LNCAP (cell line): Measurements from ENCODE around the gene SPEN.

Source experiments
- TF ChIP-seq, protein P1 (sequence below): fragments of 450-650 bp; IDR thresholded peaks from 2 replicates; pipeline ENCODE4 v1.5.1; 2017; ENCODE audit warnings: mild to moderate bottlenecking

The SPEN gene

DNA sequence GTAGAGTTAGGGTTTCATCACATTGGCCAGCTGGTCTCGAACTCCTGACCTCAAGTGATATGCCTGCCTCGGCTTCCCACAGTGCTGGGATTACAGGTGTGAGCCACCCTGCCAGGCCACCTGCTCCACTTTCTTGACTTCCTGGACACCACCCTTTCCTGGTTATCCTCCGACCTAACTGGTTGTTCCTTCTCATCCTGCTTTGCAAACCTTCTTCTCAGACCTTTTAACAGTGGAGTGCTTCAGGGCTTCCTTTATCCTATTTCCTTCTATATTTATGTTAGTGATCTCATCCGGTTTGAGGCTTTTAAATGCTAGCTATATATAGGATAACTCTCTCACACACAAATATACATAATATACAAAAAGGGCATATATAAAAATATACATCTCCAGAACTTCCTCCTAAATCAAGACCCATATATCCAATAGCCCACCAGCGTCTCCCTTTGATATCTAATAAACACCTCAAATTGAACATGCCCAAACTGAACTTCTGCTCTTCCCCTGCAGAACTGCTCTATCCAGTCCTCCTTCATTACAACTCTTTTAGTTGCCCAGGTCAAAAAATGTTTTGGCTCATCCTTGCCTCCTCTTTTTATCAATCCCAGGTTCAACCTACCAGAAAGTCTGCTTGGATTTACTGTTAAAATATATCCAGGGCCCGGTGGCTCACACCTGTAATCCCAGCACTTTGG lies 20.5 kb upstream of the SPEN start:
- TF ChIP-seq, protein P1, sequence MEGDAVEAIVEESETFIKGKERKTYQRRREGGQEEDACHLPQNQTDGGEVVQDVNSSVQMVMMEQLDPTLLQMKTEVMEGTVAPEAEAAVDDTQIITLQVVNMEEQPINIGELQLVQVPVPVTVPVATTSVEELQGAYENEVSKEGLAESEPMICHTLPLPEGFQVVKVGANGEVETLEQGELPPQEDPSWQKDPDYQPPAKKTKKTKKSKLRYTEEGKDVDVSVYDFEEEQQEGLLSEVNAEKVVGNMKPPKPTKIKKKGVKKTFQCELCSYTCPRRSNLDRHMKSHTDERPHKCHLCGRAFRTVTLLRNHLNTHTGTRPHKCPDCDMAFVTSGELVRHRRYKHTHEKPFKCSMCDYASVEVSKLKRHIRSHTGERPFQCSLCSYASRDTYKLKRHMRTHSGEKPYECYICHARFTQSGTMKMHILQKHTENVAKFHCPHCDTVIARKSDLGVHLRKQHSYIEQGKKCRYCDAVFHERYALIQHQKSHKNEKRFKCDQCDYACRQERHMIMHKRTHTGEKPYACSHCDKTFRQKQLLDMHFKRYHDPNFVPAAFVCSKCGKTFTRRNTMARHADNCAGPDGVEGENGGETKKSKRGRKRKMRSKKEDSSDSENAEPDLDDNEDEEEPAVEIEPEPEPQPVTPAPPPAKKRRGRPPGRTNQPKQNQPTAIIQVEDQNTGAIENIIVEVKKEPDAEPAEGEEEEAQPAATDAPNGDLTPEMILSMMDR, result no peak

DNA sequence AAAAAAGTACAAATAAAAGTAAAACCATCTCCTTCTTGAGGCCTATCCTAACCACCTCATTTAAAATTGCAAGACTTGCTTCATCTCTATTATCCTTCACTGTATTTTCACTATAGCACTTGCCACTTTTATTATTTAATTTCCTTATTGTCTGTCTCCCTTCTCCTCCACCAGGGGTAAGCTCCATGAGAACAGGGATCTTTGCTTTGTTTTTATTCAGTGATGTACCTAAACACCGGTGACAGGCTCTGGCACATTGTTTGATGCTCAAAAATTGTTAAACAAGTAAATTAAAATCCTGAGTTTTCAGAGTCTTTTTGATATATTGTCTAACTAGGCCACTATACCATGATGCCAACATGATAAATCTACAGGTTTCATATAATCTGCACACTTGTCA lies 17.2 kb upstream of the SPEN start:
- TF ChIP-seq, protein P1, result no peak

DNA sequence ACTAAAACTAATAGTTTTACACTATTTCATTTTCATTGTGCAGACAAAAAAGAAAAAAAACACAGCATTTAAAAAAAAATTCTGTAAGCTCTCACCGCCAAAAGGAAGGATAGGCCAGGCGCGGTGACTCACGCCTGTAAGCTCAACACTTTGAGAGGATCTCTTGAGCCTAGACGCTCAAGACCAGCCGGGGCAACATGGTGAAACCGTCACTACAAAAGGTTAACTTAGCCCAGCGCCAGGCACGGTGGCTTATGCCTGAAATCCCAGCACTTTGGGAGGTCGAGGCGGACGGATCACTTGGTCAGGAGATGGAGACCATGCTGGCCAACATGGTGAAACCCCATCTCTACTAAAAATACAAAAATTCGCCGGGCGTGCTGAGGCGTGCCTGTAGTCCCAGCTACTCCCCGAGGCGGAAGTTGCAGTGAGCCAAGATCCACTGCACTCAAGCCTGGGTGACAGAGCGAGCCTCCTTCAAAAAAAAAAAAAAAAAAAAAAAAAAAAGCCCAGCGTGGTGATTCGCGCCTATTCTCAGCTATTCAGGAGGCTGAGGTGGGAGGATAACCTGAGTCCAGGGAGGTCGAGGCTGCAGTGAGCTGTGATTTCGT lies 14.3 kb upstream of the SPEN start:
- TF ChIP-seq, protein P1, result no peak

DNA sequence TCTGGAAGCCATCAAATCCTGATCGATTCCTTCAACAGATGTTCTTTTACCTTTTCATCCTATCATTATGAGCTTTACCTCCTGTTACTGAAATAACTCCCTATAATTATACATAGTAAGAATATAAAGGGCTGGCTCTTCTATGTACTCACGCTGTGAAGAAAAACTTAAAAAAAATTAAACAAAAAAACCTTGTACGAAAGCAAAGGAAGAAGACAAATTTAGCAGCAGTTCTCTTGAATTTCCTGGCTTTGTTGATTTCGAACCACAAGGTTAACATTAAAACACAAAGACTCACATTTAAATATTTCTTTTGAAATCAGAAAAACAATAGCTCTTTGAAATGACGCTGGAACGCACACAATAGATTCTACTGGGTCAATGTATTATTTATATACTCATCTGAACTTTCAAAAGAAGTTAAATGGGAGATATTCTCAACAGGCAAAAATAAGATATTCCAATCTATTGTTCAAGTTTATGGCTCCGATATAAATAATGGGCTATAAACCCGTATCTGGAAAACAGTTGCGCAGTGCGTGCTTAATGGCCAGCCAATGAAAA lies 13.6 kb upstream of the SPEN start:
- TF ChIP-seq, protein P1, result no peak

DNA sequence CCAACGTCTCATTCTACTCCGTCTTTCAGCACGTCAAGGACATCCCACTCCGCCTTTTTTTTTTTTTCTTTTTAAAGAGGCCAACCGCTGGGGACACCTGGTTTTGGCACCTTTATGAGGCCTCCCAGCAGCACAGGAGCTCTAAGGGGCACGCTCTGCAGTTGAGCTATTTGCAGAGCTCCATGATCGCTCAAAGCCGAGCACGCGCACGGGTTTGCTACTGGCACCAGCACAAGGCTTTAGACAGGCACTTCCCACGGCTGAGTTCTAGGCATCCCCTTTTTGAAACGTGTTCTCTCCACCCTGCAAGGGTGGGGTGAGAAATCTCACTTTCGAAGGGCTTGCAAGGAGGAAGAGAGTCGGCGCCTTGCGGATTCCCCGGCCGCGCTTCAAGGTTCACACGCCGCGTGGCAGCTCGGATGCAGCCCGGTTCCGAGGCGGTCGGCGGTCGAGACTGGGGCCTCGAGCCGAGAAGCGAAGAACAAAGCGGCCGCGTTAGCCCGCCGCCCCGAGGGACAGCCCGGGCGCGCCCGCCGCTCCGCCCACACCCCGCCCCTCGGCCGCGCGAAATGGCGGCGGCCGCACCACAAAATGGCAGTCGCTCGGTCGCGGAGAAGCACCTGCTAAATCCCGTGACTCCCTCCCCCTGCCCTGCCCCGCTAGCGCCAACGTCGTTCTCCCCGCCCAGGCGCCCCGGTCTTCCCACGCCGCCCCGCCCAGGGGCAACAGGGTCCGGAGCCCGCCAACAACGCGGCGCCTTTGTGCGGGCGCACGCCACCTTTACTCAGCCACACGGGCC lies 12.9 kb upstream of the SPEN start:
- TF ChIP-seq, protein P1, result no peak

DNA sequence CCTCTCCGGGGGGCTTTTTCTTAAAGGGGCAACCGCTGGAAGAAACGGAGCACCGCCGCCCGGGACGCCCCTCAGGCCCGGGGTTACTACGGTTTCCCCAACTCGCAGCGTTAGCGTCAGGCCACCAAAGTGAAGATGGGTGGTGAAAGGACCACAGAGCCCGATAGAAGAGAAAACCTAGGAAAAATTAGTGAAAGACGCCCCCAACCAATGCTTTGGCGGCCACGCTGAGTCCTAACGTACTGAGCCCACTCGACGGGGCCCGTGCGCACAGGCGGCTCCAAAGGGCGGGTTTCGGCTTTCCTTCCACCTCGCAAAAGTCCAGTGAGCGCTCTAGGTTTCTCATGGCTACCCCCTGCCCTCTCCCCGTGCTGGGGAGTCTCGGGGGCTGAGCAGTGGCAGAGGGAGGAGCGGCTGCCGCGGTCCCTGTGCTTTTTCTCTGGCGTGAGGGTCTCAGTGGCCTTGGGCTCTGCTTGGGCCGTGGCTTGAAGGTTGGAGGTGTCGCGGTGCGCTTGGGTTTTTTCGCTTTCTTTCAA lies 12.2 kb upstream of the SPEN start:
- TF ChIP-seq, protein P1, result no peak

DNA sequence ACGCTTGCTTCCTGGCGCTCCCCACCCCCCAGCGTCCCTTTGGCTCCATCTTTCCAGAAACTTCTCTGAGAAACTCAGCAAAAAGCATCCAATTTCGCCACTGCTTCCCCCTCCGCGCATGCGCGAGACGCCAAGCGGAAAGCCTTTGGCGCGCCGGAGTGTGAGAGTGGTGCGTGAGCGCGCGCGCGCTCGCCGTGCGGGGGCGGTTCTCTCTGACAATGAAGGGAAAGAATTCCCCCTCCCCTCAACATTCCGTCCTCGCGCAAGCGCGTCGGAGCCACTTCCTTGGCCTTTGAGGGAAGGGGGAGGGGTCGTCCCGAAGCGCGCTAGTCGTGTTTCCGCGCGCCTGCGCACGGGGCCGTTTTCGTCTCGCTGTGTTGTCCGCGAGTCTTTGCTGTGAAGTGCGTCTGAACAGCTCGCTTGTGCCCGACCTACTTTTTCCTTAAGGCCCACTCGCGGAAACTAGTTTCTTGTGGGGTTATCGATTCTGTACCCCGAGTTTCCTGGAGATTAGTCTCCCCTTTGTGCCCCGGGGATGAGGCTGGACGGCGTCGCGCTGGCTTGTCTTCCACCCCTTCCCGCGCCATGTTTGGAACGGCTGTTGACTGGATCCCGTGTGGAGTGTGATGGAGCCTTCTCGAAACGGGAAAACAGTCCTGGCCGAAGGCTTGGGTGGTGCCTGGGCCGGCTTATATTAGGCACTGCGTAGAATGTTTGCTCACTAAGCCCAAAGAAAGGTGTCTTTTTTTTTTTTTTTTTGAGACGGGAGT lies 11.6 kb upstream of the SPEN start:
- TF ChIP-seq, protein P1, result no peak
